Measurements from ENCODE around the gene IGFLR1.

DNA sequence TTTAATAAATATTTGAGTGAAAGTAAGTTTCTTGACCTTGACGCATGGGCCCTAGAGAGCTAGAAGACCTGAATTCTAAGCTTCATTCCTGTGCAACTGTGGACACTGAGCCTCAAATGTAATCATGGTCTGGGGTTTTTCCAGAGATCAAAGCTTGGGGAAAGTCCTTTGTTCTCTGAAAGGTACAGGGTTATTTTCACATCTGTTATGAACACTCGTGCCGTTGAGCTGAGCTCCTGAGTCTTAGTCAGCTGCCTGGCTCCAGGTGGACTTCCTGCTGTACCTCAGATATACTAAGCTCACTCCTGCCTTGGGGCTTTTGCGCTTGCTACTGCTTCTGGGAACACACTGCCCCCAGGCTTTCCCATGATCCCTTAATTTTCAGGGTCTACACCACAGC lies 45.4 kb downstream of the IGFLR1 start:
- TF ChIP-seq RAD21 (CRISPR knock-in tag; conservative IDR thresholded peaks at IDR 0.05 in 1 of 2, IDR thresholded peaks at IDR 0.05 in 1 of 2): no peak
- no peak for TF ChIP-seq SMAD1 (IDR thresholded peaks at IDR 0.05; ENCODE audit: low read depth, low read length, partially characterized antibody)
- TF ChIP-seq, protein P1, sequence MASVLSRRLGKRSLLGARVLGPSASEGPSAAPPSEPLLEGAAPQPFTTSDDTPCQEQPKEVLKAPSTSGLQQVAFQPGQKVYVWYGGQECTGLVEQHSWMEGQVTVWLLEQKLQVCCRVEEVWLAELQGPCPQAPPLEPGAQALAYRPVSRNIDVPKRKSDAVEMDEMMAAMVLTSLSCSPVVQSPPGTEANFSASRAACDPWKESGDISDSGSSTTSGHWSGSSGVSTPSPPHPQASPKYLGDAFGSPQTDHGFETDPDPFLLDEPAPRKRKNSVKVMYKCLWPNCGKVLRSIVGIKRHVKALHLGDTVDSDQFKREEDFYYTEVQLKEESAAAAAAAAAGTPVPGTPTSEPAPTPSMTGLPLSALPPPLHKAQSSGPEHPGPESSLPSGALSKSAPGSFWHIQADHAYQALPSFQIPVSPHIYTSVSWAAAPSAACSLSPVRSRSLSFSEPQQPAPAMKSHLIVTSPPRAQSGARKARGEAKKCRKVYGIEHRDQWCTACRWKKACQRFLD (CRISPR knock-in tag; IDR thresholded peaks at IDR 0.05): no peak
- TF ChIP-seq SMARCC2 (IDR thresholded peaks at IDR 0.05; ENCODE audit: low read depth): no peak
- TF ChIP-seq CREB1 (IDR thresholded peaks at IDR 0.05): no peak
- TF ChIP-seq CREB1 (CRISPR knock-in tag; IDR thresholded peaks at IDR 0.05): no peak
- no peak for TF ChIP-seq BDP1 (IDR thresholded peaks at IDR 0.05; ENCODE audit: insufficient read depth, insufficient read length)
- TF ChIP-seq TEAD4 (IDR thresholded peaks at IDR 0.05; ENCODE audit: low read length): no peak
- no peak for TF ChIP-seq TEAD4 (CRISPR knock-in tag; IDR thresholded peaks at IDR 0.05; ENCODE audit: borderline replicate concordance)
- no peak for TF ChIP-seq MYNN (IDR thresholded peaks at IDR 0.05)
- TF ChIP-seq MYNN (CRISPR knock-in tag; IDR thresholded peaks at IDR 0.05): no peak
- no peak for TF ChIP-seq ZNF76 (CRISPR knock-in tag; IDR thresholded peaks at IDR 0.05; ENCODE audit: borderline replicate concordance)
- TF ChIP-seq BRF1 (IDR thresholded peaks at IDR 0.05; ENCODE audit: borderline replicate concordance, extremely low read depth, insufficient read length): no peak
